Endothelial cell of umbilical vein (primary cell): ENCODE results near the gene DUSP6. TPM values are rescaled to one million over a fixed set of nuclear protein-coding genes. Genes with fewer than 3 reads are reported as not detected.

ENCODE experiments used
- BruUV-seq: library from RNA; stranded (reverse); fragments of 400-500 nt; replicated peaks from 2 replicates; lab custom pipeline; 2021; lab: Mats Ljungman, UMichigan
- CTCF ChIA-PET: fragments of 300-600, 350-600 bp; sonication (Branson Sonifier 250); formaldehyde crosslinking; loops from one replicate; lab custom pipeline; 2021; ENCODE audit warnings: antibody characterized with exemption, inconsistent platforms; lab: Charles Lee
- POLR2A ChIA-PET: fragments of 300-600, 350-600 bp; sonication (Branson Sonifier 250); formaldehyde crosslinking; loops from one replicate; lab custom pipeline; 2021; ENCODE audit warnings: antibody characterized with exemption, inconsistent platforms; lab: Charles Lee
- DNase-seq: peaks from one replicate; pipeline ENCODE4 v3.0.0-alpha.2; 2011; ENCODE audit warnings: low read depth, low spot score
- FAIRE-seq: peaks from 2 replicates; lab custom pipeline; 2011; peaks lifted over from hg19 to GRCh38; lab: Jason Lieb, UNC
- H2AFZ ChIP-seq: 2 replicates; pipeline ENCODE4 v1.6.0; 2012; ENCODE audit warnings: low read depth, low read length, control low read depth, inconsistent platforms
- H3K27ac ChIP-seq: 2 replicates; pipeline ENCODE4 v1.5.1; 2011; ENCODE audit warnings: low read depth, mild to moderate bottlenecking, control low read depth, low read length, moderate library complexity; ENCODE audit not compliant: insufficient read depth
- H3K27me3 ChIP-seq, 2 experiments: 2 replicates each; pipeline versions ENCODE4 v1.6.0 to v1.6.1; 2011; ENCODE audit warnings: low read length in 2 of 2, mixed read lengths in 1 of 2; ENCODE audit not compliant: control insufficient read depth in 2 of 2, insufficient read depth in 2 of 2
- H3K36me3 ChIP-seq, 2 experiments: 2 replicates in 1 of 2; 3 replicates in 1 of 2; pipeline ENCODE4 v1.5.1; 2011; ENCODE audit warnings: low read length in 2 of 2, mild to moderate bottlenecking in 1 of 2, moderate library complexity in 1 of 2; ENCODE audit not compliant: control insufficient read depth in 2 of 2, insufficient read depth in 2 of 2; ENCODE audit errors: extremely low read depth in 1 of 2
- H3K4me1 ChIP-seq: 3 replicates; pipeline ENCODE4 v1.5.1; 2011; ENCODE audit warnings: mild to moderate bottlenecking, low read length; ENCODE audit not compliant: control insufficient read depth, insufficient read depth; ENCODE audit errors: extremely low read depth
- H3K4me2 ChIP-seq: 2 replicates; pipeline ENCODE4 v1.6.1; 2011; ENCODE audit warnings: low read length, control low read depth, mixed read lengths; ENCODE audit not compliant: insufficient read depth
- H3K4me3 ChIP-seq, 3 experiments: fragments of 200-600 bp in 1 of 3; sonication (generic), shearing (Covaris generic) in 1 of 3; replicated peaks in 1 of 3; 2 replicates each; pipeline ENCODE4 v1.5.1; 2011 to 2016; ENCODE audit warnings: control low read depth in 3 of 3, low read length in 3 of 3, mild to moderate bottlenecking in 2 of 3, inconsistent platforms in 1 of 3, low read depth in 1 of 3, moderate library complexity in 1 of 3; ENCODE audit not compliant: insufficient read depth in 1 of 3
- H3K79me2 ChIP-seq: 2 replicates; pipeline ENCODE4 v1.6.0; 2012; ENCODE audit warnings: low read length, inconsistent platforms; ENCODE audit not compliant: control insufficient read depth, insufficient read depth
- H3K9ac ChIP-seq: replicated peaks from 2 replicates; pipeline ENCODE3; 2011; ENCODE audit warnings: low read length, control low read depth; ENCODE audit not compliant: insufficient read depth; ENCODE audit errors: extremely low read depth
- H3K9me1 ChIP-seq: replicated peaks from 3 replicates; pipeline ENCODE4 v1.6.0; 2011; ENCODE audit warnings: mild to moderate bottlenecking, low read length; ENCODE audit not compliant: control insufficient read depth, insufficient read depth; ENCODE audit errors: extremely low read depth
- H3K9me3 ChIP-seq: replicated peaks from 2 replicates; pipeline ENCODE4 v1.5.1; 2012; ENCODE audit warnings: low read length, inconsistent platforms; ENCODE audit not compliant: control insufficient read depth, insufficient read depth
- H4K20me1 ChIP-seq: replicated peaks from 2 replicates; pipeline ENCODE3; 2011; ENCODE audit warnings: mild to moderate bottlenecking, low read length; ENCODE audit not compliant: control insufficient read depth, insufficient read depth; ENCODE audit errors: extremely low read depth
- CTCF ChIP-seq, 2 donors: IDR thresholded peaks; 1 replicate in 1 of 2; 2 replicates in 1 of 2; pipeline ENCODE4 v1.5.1; 2011; ENCODE audit warnings: low read length in 2 of 2, mild to moderate bottlenecking in 2 of 2, moderate library complexity in 2 of 2, control low read depth in 1 of 2, inconsistent platforms in 1 of 2, low read depth in 1 of 2; ENCODE audit not compliant: insufficient read depth in 1 of 2; ENCODE audit errors: extremely low read depth in 1 of 2
- EZH2 ChIP-seq: IDR thresholded peaks from 2 replicates; pipeline ENCODE4 v1.6.1; 2012; ENCODE audit warnings: borderline replicate concordance, low read depth, mild to moderate bottlenecking, moderate library complexity, low read length, inconsistent platforms; ENCODE audit not compliant: severe bottlenecking
- FOS ChIP-seq: IDR thresholded peaks from 2 replicates; pipeline ENCODE4 v1.6.1; 2011; ENCODE audit warnings: mild to moderate bottlenecking, low read length, moderate library complexity, borderline replicate concordance; ENCODE audit not compliant: insufficient read depth
- GATA2 ChIP-seq: IDR thresholded peaks from 2 replicates; pipeline ENCODE4 v1.7.0; 2011; ENCODE audit warnings: low read depth, mild to moderate bottlenecking, moderate library complexity, mixed read lengths, low read length; ENCODE audit not compliant: insufficient read length, insufficient read depth
- JUN ChIP-seq: IDR thresholded peaks from 2 replicates; pipeline ENCODE4 v1.6.1; 2011; ENCODE audit warnings: borderline replicate concordance, low read depth; ENCODE audit not compliant: insufficient read length, insufficient read depth
- MAX ChIP-seq: IDR thresholded peaks from 2 replicates; pipeline ENCODE4 v1.6.1; 2011; ENCODE audit not compliant: insufficient read depth, insufficient read length
- MYC ChIP-seq: IDR thresholded peaks from one replicate; pipeline ENCODE4 v1.6.1; 2011; ENCODE audit warnings: mild to moderate bottlenecking, low read depth, low read length
- POLR2A ChIP-seq: IDR thresholded peaks from 2 replicates; pipeline ENCODE4 v1.6.1; 2012; ENCODE audit warnings: low read depth, mild to moderate bottlenecking, control low read depth, low read length
- POLR2AphosphoS5 ChIP-seq: IDR thresholded peaks from 2 replicates; pipeline ENCODE4 v1.6.1; 2012; ENCODE audit warnings: low read depth, mild to moderate bottlenecking, control low read depth, low read length, moderate library complexity; ENCODE audit not compliant: insufficient read depth
- dilution Hi-C: fragments of 300-500 bp; cut with MboI; formaldehyde crosslinking; loops from one replicate; pipeline ENCODE4 v1.15.0; 2019; ENCODE audit warnings: low sequenced_read_pairs; ENCODE audit not compliant: extremely low pct_ligation_motif_present
- intact Hi-C: fragments of 100-400 bp; cut with micrococcal nuclease; formaldehyde crosslinking; loops from one replicate; pipeline ENCODE4 v1.10.0; 2022
- polyA plus RNA-seq, 4 experiments: library from polyadenylated mRNA; depleted of rRNA in 3 of 4; stranded (reverse) in 3 of 4; unstranded in 1 of 4; fragments of >200 nt; gene quantifications; 2 replicates each; pipeline versions ENCODE4 v1.2.1 to v1.2.3, GENCODE V29; 2011 to 2012; ENCODE audit warnings: missing spikeins in 1 of 4
- total RNA-seq: library from RNA; stranded (reverse); gene quantifications from 2 replicates; pipeline ENCODE4 v1.2.3, GENCODE V29; 2021

The DUSP6 gene
- total and polyA plus RNA-seq, 2 donors (not counting 3 experiments of a cell fraction or from before 2014, with no cell fraction given): 148 to 149 TPM

- POLR2A ChIA-PET: interaction anchor here (1.1 to 3.0 kb wide), 5 partner anchors 98 to 334 kb away, joined by 3 to 34 read pairs (median 8); no protein-coding TSS in a partner anchor
- peaks cover 39% of the 10 kb centered on the region for H3K79me2 ChIP-seq
- FAIRE-seq (peak; percentile 40), DNase-seq (peak; percentile 81)
- H4K20me1 ChIP-seq: no peaks in the 10 kb centered on the region
- dilution Hi-C loops (no loop called here), intact Hi-C loops (loop anchor here (5.0 kb wide), 1 partner anchor 406 kb away; no protein-coding TSS in a partner anchor)
- no peaks in the 10 kb centered on the region for H3K9me3 ChIP-seq
- H3K4me2 ChIP-seq: peak overlapping the region; percentile 42
- no peaks in the 10 kb centered on the region for H3K9me1 ChIP-seq
- H3K4me1 ChIP-seq: peaks cover 30% of the 10 kb centered on the region
- CTCF ChIA-PET: interaction anchor here (1.0 to 7.3 kb wide), 10 partner anchors 8 to 1587 kb away, joined by 3 to 163 read pairs (median 8); partner anchors contain the start of gene GALNT4
- TF ChIP-seq POLR2A: no peak
- TF ChIP-seq CTCF (IDR thresholded peaks at IDR 0.05; ENCODE audit: extremely low read depth in 1 of 2, insufficient read depth in 1 of 2, low read depth in 1 of 2, low read length in 2 of 2): no peak
- TF ChIP-seq JUN: no peak
- no peak for TF ChIP-seq MYC
- TF ChIP-seq GATA2: no peak
- TF ChIP-seq EZH2: no peak
- no peak for TF ChIP-seq POLR2AphosphoS5
- no peak for TF ChIP-seq MAX
- no peak for TF ChIP-seq FOS
- H3K36me3 ChIP-seq: peaks cover 11 to 22% of the 10 kb centered on the region in 2 experiments
- peak overlapping the region; percentile 71 for H3K9ac ChIP-seq
- H3K27ac ChIP-seq: peak overlapping the region; percentile 88
- peak overlapping the region; percentile 5 to 65 (median 8) for H3K4me3 ChIP-seq
- no peaks in the 10 kb centered on the region for H3K27me3 ChIP-seq
- no peak overlapping the region for H2AFZ ChIP-seq
- BruUV-seq: no TSS peak
Observed at GRCh38 chr12:89353188-89353822, 1.0 kb upstream of the DUSP6 start.
